HL-60 (cell line): ENCODE results near the gene CHID1.

Experiments used
- DNase-seq, 2 experiments: peaks; one replicate each; pipeline ENCODE4 v3.0.0-alpha.2; 2010 to 2020; ENCODE audit warnings: low read depth in 1 of 2, low spot score in 1 of 2
- H3K27ac ChIP-seq: fragments of 250-450 bp; sonication (Bioruptor Pico); replicated peaks from 2 replicates; pipeline ENCODE4 v1.5.1; 2020; ENCODE audit warnings: mild to moderate bottlenecking, moderate library complexity
- H3K27me3 ChIP-seq: fragments of 250-450 bp; sonication (Bioruptor Pico); 2 replicates; pipeline ENCODE4 v1.5.1; 2021; ENCODE audit warnings: mild to moderate bottlenecking, moderate library complexity; ENCODE audit not compliant: insufficient read depth, poor library complexity, severe bottlenecking
- H3K4me3 ChIP-seq: replicated peaks from 2 replicates; pipeline ENCODE4 v1.5.1; 2011; ENCODE audit warnings: mild to moderate bottlenecking, control low read depth, low read length; ENCODE audit not compliant: insufficient read depth
- CTCF ChIP-seq: IDR thresholded peaks from one replicate; pipeline ENCODE4 v1.5.1; 2011; ENCODE audit warnings: low read length, control low read depth, inconsistent platforms; ENCODE audit not compliant: insufficient read depth
- GABPA ChIP-seq: IDR thresholded peaks from 2 replicates; pipeline ENCODE4 v1.6.1; 2012; ENCODE audit warnings: low read depth
- POLR2AphosphoS5 ChIP-seq: IDR thresholded peaks from 2 replicates; pipeline ENCODE4 v1.6.1; 2012; ENCODE audit warnings: low read depth
- REST ChIP-seq: IDR thresholded peaks from 2 replicates; pipeline ENCODE4 v1.6.1; 2012; ENCODE audit warnings: low read depth; ENCODE audit not compliant: insufficient replicate concordance
- SPI1 ChIP-seq: IDR thresholded peaks from 2 replicates; pipeline ENCODE4 v1.6.1; 2012; ENCODE audit warnings: low read depth, mild to moderate bottlenecking, borderline replicate concordance

CHID1 gene

GRCh38 chr11:912266-912665, 1.7 kb upstream of the CHID1 start:
- TF ChIP-seq SPI1 = no peak
- no peak for TF ChIP-seq REST
- no peak for TF ChIP-seq POLR2AphosphoS5
- TF ChIP-seq CTCF = no peak
- no peak for TF ChIP-seq GABPA
- Histone ChIP-seq H3K27me3 (no peaks in the 10 kb centered on the region), H3K4me3 (no peak overlapping the region), H3K27ac (peak overlapping the region; percentile 83; the same call in 1 of the 2 replicates)
- DNase-seq = no peak

GRCh38 chr11:911890-912219, 1.2 kb upstream of the CHID1 start:
- no peaks in the 10 kb centered on the region for H3K27me3 ChIP-seq
- no peak for DNase-seq
- no peak for TF ChIP-seq CTCF
- TF ChIP-seq POLR2AphosphoS5 = no peak
- no peak for TF ChIP-seq REST
- no peak for TF ChIP-seq GABPA
- no peak for TF ChIP-seq SPI1
- peak overlapping the region; percentile 83 for H3K27ac ChIP-seq
- H3K4me3 ChIP-seq = no peak overlapping the region

- Histone ChIP-seq H3K27me3 (no peaks in the 10 kb centered on the region), H3K27ac (peak overlapping the region; percentile 83), H3K4me3 (peak overlapping the region; percentile 87)
- TF ChIP-seq POLR2AphosphoS5 = peak; percentile 44; the same call in 1 of the 2 replicates
- no peak for TF ChIP-seq SPI1
- DNase-seq = peak in 1 of 2 experiments; percentile 58
Observed at GRCh38 chr11:911031-911889, 650 bp upstream of the CHID1 start.

- TF ChIP-seq GABPA = no peak
- TF ChIP-seq REST = no peak
- no peak for TF ChIP-seq CTCF
- TF ChIP-seq POLR2AphosphoS5 = no peak
- no peak for TF ChIP-seq SPI1
- no peak for DNase-seq
- Histone ChIP-seq H3K4me3 (peak overlapping the region; percentile 87), H3K27me3 (no peaks in the 10 kb centered on the region), H3K27ac (peak overlapping the region; percentile 53)
Observed at GRCh38 chr11:910044-910588, 494 bp downstream of the CHID1 start.
